ENCODE data around the gene MAP3K9.
"Not testable (repeated sequence)": the region's sequence is repeated elsewhere in the genome, so short reads cannot be mapped to it uniquely, and the experiment has no call there.

Gene MAP3K9

GRCh38 chr14:70721542-70721941 is 87.8 kb downstream of the MAP3K9 start:
- DNase-seq, result no peak

DNA sequence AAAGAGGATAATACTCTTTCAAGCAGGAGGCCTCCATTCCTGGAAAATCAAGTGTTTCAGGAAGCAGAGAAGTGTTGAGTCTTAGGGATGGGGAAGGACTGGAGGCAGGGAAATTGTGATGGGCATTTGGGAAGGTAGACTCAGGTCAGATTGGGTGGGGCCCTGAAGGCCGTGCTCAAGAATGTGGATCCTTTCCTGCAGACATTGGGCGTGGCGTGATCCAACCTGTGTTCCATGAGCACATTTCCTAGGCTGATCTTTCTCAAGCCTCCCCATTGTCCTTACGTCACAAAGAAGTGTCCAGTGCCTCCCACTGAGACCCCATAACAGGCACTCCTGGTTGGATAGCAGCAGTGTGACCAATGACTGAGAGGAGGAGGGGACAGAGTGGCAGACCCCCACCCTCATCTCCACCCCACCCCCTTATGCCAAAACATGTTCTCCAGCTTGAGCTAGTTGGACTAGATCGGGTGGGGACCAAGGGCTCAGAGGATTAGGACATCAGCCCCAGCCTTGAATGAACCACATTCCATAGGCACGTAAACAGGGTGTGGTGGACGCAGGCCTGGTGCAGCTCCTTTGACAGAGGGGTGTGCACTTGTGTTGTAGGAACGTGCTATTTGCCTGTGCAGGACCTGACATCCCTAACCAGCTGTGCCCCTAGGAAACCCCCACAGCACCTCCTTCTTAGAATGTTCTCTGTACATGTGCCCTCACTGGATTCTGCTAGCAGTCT is 90.8 kb downstream of the MAP3K9 start:
- no peak for DNase-seq

GRCh38 chr14:70716958-70717357 is 92.4 kb downstream of the MAP3K9 start:
- DNase-seq, result no peak

- no peak for DNase-seq
Measured at GRCh38 chr14:70716483-70716882, 92.8 kb downstream of the MAP3K9 start.

GRCh38 chr14:70714055-70714550 is 95.2 kb downstream of the MAP3K9 start:
- peak; percentile 63 for DNase-seq

GRCh38 chr14:70713511-70713916 is 95.8 kb downstream of the MAP3K9 start:
- no peak for DNase-seq

DNA sequence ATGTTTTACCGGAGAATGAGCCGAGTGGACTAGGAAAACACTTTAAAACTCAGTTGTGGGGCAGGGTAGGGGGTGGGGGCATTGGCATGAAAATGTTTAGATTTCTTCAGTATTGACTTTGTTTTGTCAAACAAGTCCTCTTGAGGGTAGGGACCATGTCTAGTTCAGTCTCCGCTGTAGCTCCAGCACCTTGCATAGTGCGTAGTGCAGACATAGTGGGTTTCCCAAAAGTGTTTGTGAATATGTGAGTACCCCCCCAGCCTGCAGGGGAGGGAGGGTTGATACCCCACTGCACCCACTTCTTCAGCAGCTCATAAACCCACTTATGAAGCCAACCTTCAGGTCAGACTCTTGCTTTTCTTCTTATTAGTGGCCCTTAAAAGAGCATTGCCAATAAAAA is 96.2 kb downstream of the MAP3K9 start:
- no peak for DNase-seq

GRCh38 chr14:70711451-70711850 is 97.9 kb downstream of the MAP3K9 start:
- no peak for DNase-seq

GRCh38 chr14:70709726-70710382 is 99.5 kb downstream of the MAP3K9 start:
- no peak for DNase-seq

GRCh38 chr14:70708717-70709570 is 100.4 kb downstream of the MAP3K9 start:
- no peak for DNase-seq

- DNase-seq, result peak; percentile 68
Measured at GRCh38 chr14:70707138-70708038, 101.9 kb downstream of the MAP3K9 start.

DNA sequence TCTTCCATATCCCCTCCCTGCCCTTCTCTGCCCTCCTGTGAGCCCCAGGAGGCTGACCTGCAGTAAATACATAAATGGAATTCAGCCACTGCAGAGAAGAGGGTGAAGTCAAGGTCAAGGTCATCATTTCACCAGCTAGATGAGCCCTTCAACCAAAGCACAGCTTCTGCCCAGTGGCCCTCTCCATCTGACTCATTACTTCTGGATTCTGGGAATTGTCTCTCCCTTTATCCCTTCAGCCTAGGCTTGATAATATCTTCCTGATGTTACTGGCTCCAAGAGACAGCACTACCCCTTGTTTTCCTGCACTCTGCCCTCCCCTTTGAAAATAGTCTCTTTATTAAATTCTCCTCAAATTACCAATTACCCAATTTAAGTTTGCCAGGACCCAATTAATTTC is 103.1 kb downstream of the MAP3K9 start:
- peak; percentile 11 for DNase-seq

GRCh38 chr14:70704960-70705359 is 104.4 kb downstream of the MAP3K9 start:
- DNase-seq, result no peak

GRCh38 chr14:70703621-70704168 is 105.6 kb downstream of the MAP3K9 start:
- DNase-seq, result not testable (repeated sequence)

DNA sequence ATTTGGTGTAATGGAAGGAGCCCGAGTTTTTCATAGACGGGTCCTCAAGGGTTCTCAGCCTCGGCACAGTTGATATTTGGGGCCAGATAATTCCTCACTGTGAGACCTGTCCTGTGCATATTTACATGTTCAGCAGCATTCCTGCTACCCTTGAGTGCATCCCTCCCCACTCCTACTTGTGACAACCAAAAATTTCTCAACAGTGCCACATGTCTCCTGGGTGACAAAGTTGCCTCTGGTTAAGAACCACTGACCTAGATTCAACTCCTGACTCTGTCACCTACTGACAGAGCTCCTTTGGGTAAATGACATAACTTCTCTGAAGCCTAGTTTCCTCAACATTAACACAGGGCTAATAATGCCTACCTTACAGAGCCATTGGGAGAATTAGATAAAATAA is 107.2 kb downstream of the MAP3K9 start:
- no peak for DNase-seq

DNA sequence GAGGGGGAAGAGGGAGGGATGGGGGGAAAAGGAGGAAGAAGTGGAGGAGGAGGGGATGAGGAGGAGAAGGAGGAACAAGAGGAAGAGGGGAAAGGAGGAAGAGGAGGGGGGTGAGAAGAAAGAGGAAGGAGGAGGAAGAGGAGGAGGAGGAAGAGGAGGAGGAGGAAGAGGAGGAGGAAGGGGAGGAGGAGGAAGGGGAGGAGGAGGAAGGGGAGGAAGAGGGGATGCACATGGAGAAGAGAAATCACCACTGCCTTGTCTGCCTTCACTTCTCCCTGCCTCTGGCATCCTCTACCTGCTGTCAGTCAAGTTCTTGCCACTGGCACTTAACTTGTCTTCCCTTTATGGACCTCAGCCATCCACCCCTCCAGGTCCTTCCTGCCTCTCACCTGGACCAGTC is 107.7 kb downstream of the MAP3K9 start:
- DNase-seq, result no peak

- no peak for DNase-seq
Measured at GRCh38 chr14:70700955-70701585, 108.2 kb downstream of the MAP3K9 start.

DNA sequence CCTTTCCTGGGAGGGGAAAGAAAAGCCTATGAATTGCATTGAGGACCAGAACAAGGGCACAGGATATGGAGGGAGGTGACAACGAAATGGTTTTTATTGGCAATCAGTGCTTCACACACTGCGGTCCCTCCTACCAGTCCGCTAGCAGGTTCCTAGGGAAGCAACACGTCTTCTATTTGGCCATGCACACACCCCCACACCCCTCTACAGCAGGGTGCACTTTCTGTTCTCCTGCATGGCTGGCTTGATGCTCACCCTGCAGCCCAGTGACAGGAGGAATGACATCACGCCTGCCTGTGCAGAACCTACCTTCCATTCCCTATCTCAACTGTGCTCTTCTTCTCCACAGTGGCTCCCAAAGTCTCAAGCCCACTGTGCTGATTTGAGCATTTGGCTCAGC is 109.7 kb downstream of the MAP3K9 start:
- DNase-seq, result no peak

GRCh38 chr14:70698288-70698687 is 111.0 kb downstream of the MAP3K9 start:
- peak; percentile 10 for DNase-seq

DNA sequence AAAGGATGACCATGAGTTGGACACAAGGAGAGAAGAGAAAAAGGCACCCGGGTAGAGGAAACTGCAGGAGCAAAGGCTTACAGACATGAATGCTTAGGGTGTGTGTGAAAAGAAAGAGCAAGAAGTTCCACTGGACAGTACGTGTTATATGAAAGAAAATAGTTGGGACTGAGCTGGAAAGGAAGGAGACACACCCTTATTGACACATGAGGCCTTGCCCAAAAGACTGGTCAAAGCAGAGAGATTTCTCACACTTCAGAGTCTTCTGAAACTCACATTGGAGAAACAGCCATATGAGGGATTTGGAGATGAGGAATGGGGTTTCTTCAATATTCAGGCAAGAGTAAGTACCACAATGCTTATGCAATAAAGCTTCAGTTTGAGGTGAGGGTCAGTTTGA is 111.6 kb downstream of the MAP3K9 start:
- DNase-seq, result no peak

GRCh38 chr14:70696026-70696425 is 113.3 kb downstream of the MAP3K9 start:
- no peak for DNase-seq

GRCh38 chr14:70692210-70692609 is 117.1 kb downstream of the MAP3K9 start:
- no peak for DNase-seq
